GM19372 (cell line): ENCODE results near the gene AQP12B.
"Not testable (repeated sequence)": the region's sequence is repeated elsewhere in the genome, so short reads cannot be mapped to it uniquely, and the experiment has no call there.

Experiments used
- ATAC-seq: cut with Tn5 transposase; IDR thresholded peaks from one replicate; pipeline ENCODE4 v1.9.1; 2021; ENCODE audit warnings: mild to moderate bottlenecking, low read depth, moderate library complexity; ENCODE audit not compliant: unreplicated experiment

Gene AQP12B

GRCh38 chr2:240686460-240686859 is 3.8 kb upstream of the AQP12B start:
- no peak for ATAC-seq

GRCh38 chr2:240685771-240686371 is 3.2 kb upstream of the AQP12B start:
- no peak for ATAC-seq

GRCh38 chr2:240683980-240684728 is 1.5 kb upstream of the AQP12B start:
- ATAC-seq = not testable (repeated sequence)

GRCh38 chr2:240683329-240683979 is 769 bp upstream of the AQP12B start:
- not testable (repeated sequence) for ATAC-seq

GRCh38 chr2:240680185-240680584 is 2.5 kb downstream of the AQP12B start:
- not testable (repeated sequence) for ATAC-seq

- not testable (repeated sequence) for ATAC-seq
Measured at GRCh38 chr2:240678909-240679308, 3.8 kb downstream of the AQP12B start.

- ATAC-seq = not testable (repeated sequence)
Measured at GRCh38 chr2:240678043-240678442, 4.6 kb downstream of the AQP12B start.

- not testable (repeated sequence) for ATAC-seq
Measured at GRCh38 chr2:240675345-240675744, 7.3 kb downstream of the AQP12B start.

- not testable (repeated sequence) for ATAC-seq
Measured at GRCh38 chr2:240674461-240675184, 8.1 kb downstream of the AQP12B start.

- no peak for ATAC-seq
Measured at GRCh38 chr2:240672701-240673190, 9.9 kb downstream of the AQP12B start.

- ATAC-seq = no peak
Measured at GRCh38 chr2:240672076-240672700, 10.5 kb downstream of the AQP12B start.

GRCh38 chr2:240670950-240671349 is 11.7 kb downstream of the AQP12B start:
- no peak for ATAC-seq

- no peak for ATAC-seq
Measured at GRCh38 chr2:240670402-240670801, 12.3 kb downstream of the AQP12B start.

- ATAC-seq = no peak
Measured at GRCh38 chr2:240664622-240665021, 18.1 kb downstream of the AQP12B start.

GRCh38 chr2:240663546-240664190 is 19.0 kb downstream of the AQP12B start:
- ATAC-seq = no peak

GRCh38 chr2:240662681-240663080 is 20.0 kb downstream of the AQP12B start:
- no peak for ATAC-seq

- not testable (repeated sequence) for ATAC-seq
Measured at GRCh38 chr2:240659883-240660282, 22.8 kb downstream of the AQP12B start.

- peak; percentile 67 for ATAC-seq
Measured at GRCh38 chr2:240655931-240656886, 26.5 kb downstream of the AQP12B start.

- no peak for ATAC-seq
Measured at GRCh38 chr2:240651185-240651584, 31.5 kb downstream of the AQP12B start.
